ENCODE data around the gene RANBP3L. TPM values are rescaled to one million over a fixed set of nuclear protein-coding genes. Genes with fewer than 3 reads are reported as not detected.
A peak's percentile ranks its signal among the peaks of the same experiment; 100 is the strongest.
"Not testable (repeated sequence)": the region's sequence is repeated elsewhere in the genome, so short reads cannot be mapped to it uniquely, and the experiment has no call there.

The RANBP3L gene
- total RNA-seq, 1 experiment from 2014 or later: 1.0 TPM

GRCh38 chr5:36206913-36207312 is 94.8 kb downstream of the RANBP3L start:
- DNase-seq (ENCODE audit: low read depth): no peak

GRCh38 chr5:36205329-36205728 is 96.4 kb downstream of the RANBP3L start:
- DNase-seq (ENCODE audit: low read depth): no peak

- peak; percentile 71 for DNase-seq (ENCODE audit: low read depth)
These were observed 99.2 kb downstream of the RANBP3L start for GRCh38 chr5:36202521-36202961.

GRCh38 chr5:36200513-36200912 is 101.2 kb downstream of the RANBP3L start:
- peak; percentile 74 for DNase-seq (ENCODE audit: low read depth)

- no peak for DNase-seq (ENCODE audit: low read depth)
These were observed 102.1 kb downstream of the RANBP3L start for GRCh38 chr5:36199620-36200019.

- not testable (repeated sequence) for DNase-seq (ENCODE audit: low read depth)
These were observed 102.9 kb downstream of the RANBP3L start for GRCh38 chr5:36198783-36199182.

Other genes starting within 250 kb of the RANBP3L start
- gene UGT3A2, start 235.0 kb downstream of the RANBP3L start, total RNA-seq (2014; rRNA removed; shearing (Covaris generic)): 0.12 and 0.34 TPM in 2 replicates
- 7.2 and 10.3 TPM in 2 replicates for gene LMBRD2, start 150.0 kb downstream of the RANBP3L start, total RNA-seq (2014; rRNA removed; shearing (Covaris generic))
- gene SKP2, start 149.8 kb downstream of the RANBP3L start, total RNA-seq (2014; rRNA removed; shearing (Covaris generic)): 62.7 and 63.6 TPM in 2 replicates
- 26.1 and 36.4 TPM in 2 replicates for gene NADK2, start 60.0 kb downstream of the RANBP3L start, total RNA-seq (2014; rRNA removed; shearing (Covaris generic))

Measured in M059J (cell line).